Measurements from ENCODE around the gene RHEB.

RHEB gene

DNA sequence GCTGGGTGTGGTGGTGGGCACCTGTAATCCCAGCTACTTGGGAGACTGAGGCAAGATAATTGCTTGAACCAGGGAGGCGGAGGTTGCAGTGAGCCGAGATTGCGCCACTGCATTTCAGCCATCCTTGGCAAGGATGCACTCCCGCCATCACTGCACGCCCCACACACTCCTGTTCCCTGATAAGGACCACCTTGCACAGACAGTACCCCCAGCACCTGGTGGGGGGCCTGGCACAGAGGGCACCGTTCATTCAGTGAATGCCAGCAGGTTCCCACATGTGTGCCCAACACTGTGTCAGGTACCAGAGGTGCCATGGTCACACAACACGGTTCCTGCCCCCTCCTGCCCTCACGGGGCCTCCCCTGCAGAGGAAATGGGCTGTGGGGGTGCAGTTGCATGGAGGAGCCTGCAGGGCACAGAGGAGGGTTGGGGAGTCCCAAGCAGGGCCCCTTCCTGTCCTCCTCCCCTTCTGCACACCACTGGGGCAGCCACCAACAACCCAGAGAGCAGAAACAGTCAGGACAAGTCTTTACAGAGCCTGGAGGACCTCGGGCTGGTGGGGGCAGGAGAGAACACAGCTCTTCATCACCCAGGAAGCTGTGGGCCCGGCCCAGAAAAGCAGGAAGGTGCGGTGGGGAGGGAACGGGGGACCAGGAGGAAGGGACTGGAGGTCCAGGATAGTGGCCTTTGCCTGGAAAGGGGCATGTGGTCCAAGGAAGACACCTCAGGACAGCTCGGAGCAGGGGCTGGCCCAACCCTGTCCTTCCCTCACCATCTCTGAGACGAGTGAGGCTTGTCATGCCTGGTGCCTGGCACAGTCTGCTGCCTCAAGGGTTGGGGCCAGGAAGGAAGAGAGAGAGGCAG lies 86.8 kb downstream of the RHEB start:
- H3K4me1 ChIP-seq (ENCODE audit: low read length), result peaks cover 7% of the 10 kb centered on the region; the same call in 1 of the 2 replicates
- no peaks in the 10 kb centered on the region for H4K20me1 ChIP-seq (ENCODE audit: insufficient read depth, low read length)
- H3K27me3 ChIP-seq (ENCODE audit: low read depth, low read length), result peaks cover 10% of the 10 kb centered on the region
- no peaks in the 10 kb centered on the region for H3K79me2 ChIP-seq (ENCODE audit: low read length)
- H3K9me3 ChIP-seq (ENCODE audit: insufficient read depth, low read length), result no peaks in the 10 kb centered on the region
- H2AFZ ChIP-seq (ENCODE audit: low read depth, low read length), result no peak overlapping the region
- no peak overlapping the region for H3K27ac ChIP-seq (ENCODE audit: low read length)
- no peak overlapping the region for H3K9ac ChIP-seq (ENCODE audit: low read length)
- no peaks in the 10 kb centered on the region for H3K36me3 ChIP-seq (replicated peaks; ENCODE audit: low read depth, low read length)
- H3K4me2 ChIP-seq (ENCODE audit: low read length), result no peak overlapping the region
- no peak overlapping the region for H3K4me3 ChIP-seq (ENCODE audit: low read length)
- TF ChIP-seq EZH2phosphoT487 (IDR thresholded peaks at IDR 0.05; ENCODE audit: low read depth), result no peak
- TF ChIP-seq, protein P1, sequence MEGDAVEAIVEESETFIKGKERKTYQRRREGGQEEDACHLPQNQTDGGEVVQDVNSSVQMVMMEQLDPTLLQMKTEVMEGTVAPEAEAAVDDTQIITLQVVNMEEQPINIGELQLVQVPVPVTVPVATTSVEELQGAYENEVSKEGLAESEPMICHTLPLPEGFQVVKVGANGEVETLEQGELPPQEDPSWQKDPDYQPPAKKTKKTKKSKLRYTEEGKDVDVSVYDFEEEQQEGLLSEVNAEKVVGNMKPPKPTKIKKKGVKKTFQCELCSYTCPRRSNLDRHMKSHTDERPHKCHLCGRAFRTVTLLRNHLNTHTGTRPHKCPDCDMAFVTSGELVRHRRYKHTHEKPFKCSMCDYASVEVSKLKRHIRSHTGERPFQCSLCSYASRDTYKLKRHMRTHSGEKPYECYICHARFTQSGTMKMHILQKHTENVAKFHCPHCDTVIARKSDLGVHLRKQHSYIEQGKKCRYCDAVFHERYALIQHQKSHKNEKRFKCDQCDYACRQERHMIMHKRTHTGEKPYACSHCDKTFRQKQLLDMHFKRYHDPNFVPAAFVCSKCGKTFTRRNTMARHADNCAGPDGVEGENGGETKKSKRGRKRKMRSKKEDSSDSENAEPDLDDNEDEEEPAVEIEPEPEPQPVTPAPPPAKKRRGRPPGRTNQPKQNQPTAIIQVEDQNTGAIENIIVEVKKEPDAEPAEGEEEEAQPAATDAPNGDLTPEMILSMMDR (IDR thresholded peaks at IDR 0.05; ENCODE audit: low read depth, low read length), result no peak

DNA sequence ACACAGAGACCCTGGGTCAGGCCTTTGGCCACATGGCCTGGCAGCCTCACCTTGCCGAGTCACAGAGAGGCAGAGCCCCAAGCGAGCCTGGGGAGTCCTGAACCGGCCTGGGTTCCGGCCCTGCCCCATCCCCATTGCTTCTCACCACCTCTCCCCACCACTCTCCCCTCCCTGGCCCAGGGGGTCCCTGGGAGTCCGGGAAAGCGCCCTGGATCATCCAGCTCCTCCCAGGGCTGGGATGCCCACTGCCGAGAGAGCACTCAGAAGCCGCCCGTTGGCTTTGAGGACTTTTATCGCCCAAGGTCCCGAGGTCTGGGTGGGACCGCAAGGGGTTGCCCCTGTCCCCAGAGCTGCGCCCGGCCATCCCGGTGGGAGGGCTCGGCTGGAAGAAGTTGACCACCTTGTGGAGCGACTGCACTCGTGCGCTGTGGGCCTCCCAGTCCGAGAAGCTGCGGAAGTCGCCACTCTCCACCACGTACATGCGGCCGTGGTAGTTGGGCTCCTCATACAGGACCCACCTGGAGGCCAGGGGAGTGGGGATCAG lies 87.9 kb downstream of the RHEB start:
- Histone ChIP-seq H4K20me1 (ENCODE audit: insufficient read depth, low read length) (no peaks in the 10 kb centered on the region), H3K4me1 (ENCODE audit: low read length) (peaks cover 7% of the 10 kb centered on the region; the same call in 1 of the 2 replicates), H3K36me3 (replicated peaks; ENCODE audit: low read depth, low read length) (no peaks in the 10 kb centered on the region), H3K9me3 (ENCODE audit: insufficient read depth, low read length) (no peaks in the 10 kb centered on the region), H3K79me2 (ENCODE audit: low read length) (no peaks in the 10 kb centered on the region), H2AFZ (ENCODE audit: low read depth, low read length) (no peak overlapping the region), H3K27ac (ENCODE audit: low read length) (no peak overlapping the region), H3K9ac (ENCODE audit: low read length) (no peak overlapping the region), H3K4me2 (ENCODE audit: low read length) (no peak overlapping the region), H3K27me3 (ENCODE audit: low read depth, low read length) (peaks cover 10% of the 10 kb centered on the region), H3K4me3 (ENCODE audit: low read length) (no peak overlapping the region)
- no peak for TF ChIP-seq EZH2phosphoT487 (IDR thresholded peaks at IDR 0.05; ENCODE audit: low read depth)
- TF ChIP-seq, protein P1 (IDR thresholded peaks at IDR 0.05; ENCODE audit: low read depth, low read length), result no peak

DNA sequence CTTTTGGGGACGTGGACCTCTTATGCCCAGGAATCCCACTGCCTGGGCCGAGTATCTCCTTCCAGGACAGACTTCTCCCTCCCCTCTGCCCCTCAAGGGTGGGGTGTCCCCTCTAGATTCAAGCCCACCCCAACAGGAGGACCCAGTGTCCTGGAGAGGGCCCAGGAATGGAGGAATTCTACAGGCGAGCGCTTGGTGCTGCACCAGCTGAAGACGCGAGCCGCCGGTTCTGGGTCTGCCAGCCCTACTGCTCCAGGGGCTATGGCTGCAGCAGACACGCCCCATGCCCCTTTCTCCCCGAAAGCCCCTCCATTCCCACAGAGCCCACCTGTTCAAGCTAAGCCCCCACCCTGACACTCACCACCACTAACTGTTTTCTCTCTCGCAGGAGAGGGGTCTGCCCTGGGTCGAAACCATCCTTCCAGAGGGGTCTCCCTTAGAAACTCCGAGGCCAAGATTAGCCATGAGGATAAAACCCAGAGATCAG lies 88.4 kb downstream of the RHEB start:
- no peaks in the 10 kb centered on the region for H3K79me2 ChIP-seq (ENCODE audit: low read length)
- TF ChIP-seq, protein P1 (IDR thresholded peaks at IDR 0.05; ENCODE audit: low read depth, low read length), result no peak
- TF ChIP-seq EZH2phosphoT487 (IDR thresholded peaks at IDR 0.05; ENCODE audit: low read depth), result no peak
- H4K20me1 ChIP-seq (ENCODE audit: insufficient read depth, low read length), result no peaks in the 10 kb centered on the region
- peaks cover 7% of the 10 kb centered on the region; the same call in 1 of the 2 replicates for H3K4me1 ChIP-seq (ENCODE audit: low read length)
- no peak overlapping the region for H3K9ac ChIP-seq (ENCODE audit: low read length)
- no peak overlapping the region for H3K4me2 ChIP-seq (ENCODE audit: low read length)
- peaks cover 13% of the 10 kb centered on the region for H3K27me3 ChIP-seq (ENCODE audit: low read depth, low read length)
- no peak overlapping the region for H3K4me3 ChIP-seq (ENCODE audit: low read length)
- no peaks in the 10 kb centered on the region for H3K36me3 ChIP-seq (replicated peaks; ENCODE audit: low read depth, low read length)
- H2AFZ ChIP-seq (ENCODE audit: low read depth, low read length), result no peak overlapping the region
- H3K9me3 ChIP-seq (ENCODE audit: insufficient read depth, low read length), result no peaks in the 10 kb centered on the region
- H3K27ac ChIP-seq (ENCODE audit: low read length), result no peak overlapping the region
